Endothelial cell of umbilical vein (primary cell): Measurements from ENCODE around the gene FBN2. TPM values are rescaled to one million over a fixed set of nuclear protein-coding genes. Genes with fewer than 3 reads are reported as not detected.

Experiments used
- BruUV-seq: library from RNA; stranded (reverse); fragments of 400-500 nt; replicated peaks from 2 replicates; lab custom pipeline; 2021; lab: Mats Ljungman, UMichigan
- CTCF ChIA-PET: fragments of 300-600, 350-600 bp; sonication (Branson Sonifier 250); formaldehyde crosslinking; loops from one replicate; lab custom pipeline; 2021; ENCODE audit warnings: antibody characterized with exemption, inconsistent platforms; lab: Charles Lee
- POLR2A ChIA-PET: fragments of 300-600, 350-600 bp; sonication (Branson Sonifier 250); formaldehyde crosslinking; loops from one replicate; lab custom pipeline; 2021; ENCODE audit warnings: antibody characterized with exemption, inconsistent platforms; lab: Charles Lee
- DNase-seq: peaks from one replicate; pipeline ENCODE4 v3.0.0-alpha.2; 2011; ENCODE audit warnings: low read depth, low spot score
- FAIRE-seq: peaks from 2 replicates; lab custom pipeline; 2011; peaks lifted over from hg19 to GRCh38; lab: Jason Lieb, UNC
- H2AFZ ChIP-seq: 2 replicates; pipeline ENCODE4 v1.6.0; 2012; ENCODE audit warnings: low read depth, low read length, control low read depth, inconsistent platforms
- H3K27ac ChIP-seq: 2 replicates; pipeline ENCODE4 v1.5.1; 2011; ENCODE audit warnings: low read depth, mild to moderate bottlenecking, control low read depth, low read length, moderate library complexity; ENCODE audit not compliant: insufficient read depth
- H3K27me3 ChIP-seq, 2 experiments: 2 replicates each; pipeline versions ENCODE4 v1.6.0 to v1.6.1; 2011; ENCODE audit warnings: low read length in 2 of 2, mixed read lengths in 1 of 2; ENCODE audit not compliant: control insufficient read depth in 2 of 2, insufficient read depth in 2 of 2
- H3K36me3 ChIP-seq, 2 experiments: 2 replicates in 1 of 2; 3 replicates in 1 of 2; pipeline ENCODE4 v1.5.1; 2011; ENCODE audit warnings: low read length in 2 of 2, mild to moderate bottlenecking in 1 of 2, moderate library complexity in 1 of 2; ENCODE audit not compliant: control insufficient read depth in 2 of 2, insufficient read depth in 2 of 2; ENCODE audit errors: extremely low read depth in 1 of 2
- H3K4me1 ChIP-seq: 3 replicates; pipeline ENCODE4 v1.5.1; 2011; ENCODE audit warnings: mild to moderate bottlenecking, low read length; ENCODE audit not compliant: control insufficient read depth, insufficient read depth; ENCODE audit errors: extremely low read depth
- H3K4me2 ChIP-seq: 2 replicates; pipeline ENCODE4 v1.6.1; 2011; ENCODE audit warnings: low read length, control low read depth, mixed read lengths; ENCODE audit not compliant: insufficient read depth
- H3K4me3 ChIP-seq, 3 experiments: fragments of 200-600 bp in 1 of 3; sonication (generic), shearing (Covaris generic) in 1 of 3; replicated peaks in 1 of 3; 2 replicates each; pipeline ENCODE4 v1.5.1; 2011 to 2016; ENCODE audit warnings: control low read depth in 3 of 3, low read length in 3 of 3, mild to moderate bottlenecking in 2 of 3, inconsistent platforms in 1 of 3, low read depth in 1 of 3, moderate library complexity in 1 of 3; ENCODE audit not compliant: insufficient read depth in 1 of 3
- H3K79me2 ChIP-seq: 2 replicates; pipeline ENCODE4 v1.6.0; 2012; ENCODE audit warnings: low read length, inconsistent platforms; ENCODE audit not compliant: control insufficient read depth, insufficient read depth
- H3K9ac ChIP-seq: replicated peaks from 2 replicates; pipeline ENCODE3; 2011; ENCODE audit warnings: low read length, control low read depth; ENCODE audit not compliant: insufficient read depth; ENCODE audit errors: extremely low read depth
- H3K9me1 ChIP-seq: replicated peaks from 3 replicates; pipeline ENCODE4 v1.6.0; 2011; ENCODE audit warnings: mild to moderate bottlenecking, low read length; ENCODE audit not compliant: control insufficient read depth, insufficient read depth; ENCODE audit errors: extremely low read depth
- H3K9me3 ChIP-seq: replicated peaks from 2 replicates; pipeline ENCODE4 v1.5.1; 2012; ENCODE audit warnings: low read length, inconsistent platforms; ENCODE audit not compliant: control insufficient read depth, insufficient read depth
- H4K20me1 ChIP-seq: replicated peaks from 2 replicates; pipeline ENCODE3; 2011; ENCODE audit warnings: mild to moderate bottlenecking, low read length; ENCODE audit not compliant: control insufficient read depth, insufficient read depth; ENCODE audit errors: extremely low read depth
- CTCF ChIP-seq, 2 donors: IDR thresholded peaks; 1 replicate in 1 of 2; 2 replicates in 1 of 2; pipeline ENCODE4 v1.5.1; 2011; ENCODE audit warnings: low read length in 2 of 2, mild to moderate bottlenecking in 2 of 2, moderate library complexity in 2 of 2, control low read depth in 1 of 2, inconsistent platforms in 1 of 2, low read depth in 1 of 2; ENCODE audit not compliant: insufficient read depth in 1 of 2; ENCODE audit errors: extremely low read depth in 1 of 2
- EZH2 ChIP-seq: IDR thresholded peaks from 2 replicates; pipeline ENCODE4 v1.6.1; 2012; ENCODE audit warnings: borderline replicate concordance, low read depth, mild to moderate bottlenecking, moderate library complexity, low read length, inconsistent platforms; ENCODE audit not compliant: severe bottlenecking
- FOS ChIP-seq: IDR thresholded peaks from 2 replicates; pipeline ENCODE4 v1.6.1; 2011; ENCODE audit warnings: mild to moderate bottlenecking, low read length, moderate library complexity, borderline replicate concordance; ENCODE audit not compliant: insufficient read depth
- GATA2 ChIP-seq: IDR thresholded peaks from 2 replicates; pipeline ENCODE4 v1.7.0; 2011; ENCODE audit warnings: low read depth, mild to moderate bottlenecking, moderate library complexity, mixed read lengths, low read length; ENCODE audit not compliant: insufficient read length, insufficient read depth
- JUN ChIP-seq: IDR thresholded peaks from 2 replicates; pipeline ENCODE4 v1.6.1; 2011; ENCODE audit warnings: borderline replicate concordance, low read depth; ENCODE audit not compliant: insufficient read length, insufficient read depth
- MAX ChIP-seq: IDR thresholded peaks from 2 replicates; pipeline ENCODE4 v1.6.1; 2011; ENCODE audit not compliant: insufficient read depth, insufficient read length
- MYC ChIP-seq: IDR thresholded peaks from one replicate; pipeline ENCODE4 v1.6.1; 2011; ENCODE audit warnings: mild to moderate bottlenecking, low read depth, low read length
- POLR2A ChIP-seq: IDR thresholded peaks from 2 replicates; pipeline ENCODE4 v1.6.1; 2012; ENCODE audit warnings: low read depth, mild to moderate bottlenecking, control low read depth, low read length
- POLR2AphosphoS5 ChIP-seq: IDR thresholded peaks from 2 replicates; pipeline ENCODE4 v1.6.1; 2012; ENCODE audit warnings: low read depth, mild to moderate bottlenecking, control low read depth, low read length, moderate library complexity; ENCODE audit not compliant: insufficient read depth
- dilution Hi-C: fragments of 300-500 bp; cut with MboI; formaldehyde crosslinking; loops from one replicate; pipeline ENCODE4 v1.15.0; 2019; ENCODE audit warnings: low sequenced_read_pairs; ENCODE audit not compliant: extremely low pct_ligation_motif_present
- intact Hi-C: fragments of 100-400 bp; cut with micrococcal nuclease; formaldehyde crosslinking; loops from one replicate; pipeline ENCODE4 v1.10.0; 2022
- polyA plus RNA-seq, 4 experiments: library from polyadenylated mRNA; depleted of rRNA in 3 of 4; stranded (reverse) in 3 of 4; unstranded in 1 of 4; fragments of >200 nt; gene quantifications; 2 replicates each; pipeline versions ENCODE4 v1.2.1 to v1.2.3, GENCODE V29; 2011 to 2012; ENCODE audit warnings: missing spikeins in 1 of 4
- small RNA-seq: library from RNA; depleted of rRNA; stranded (forward); fragments of <200 nt; gene quantifications from one replicate; pipeline ENCODE3, GENCODE V24; 2012; ENCODE audit warnings: low replicate concordance, low read depth; ENCODE audit not compliant: insufficient read depth, insufficient read length
- total RNA-seq: library from RNA; stranded (reverse); gene quantifications from 2 replicates; pipeline ENCODE4 v1.2.3, GENCODE V29; 2021

Gene FBN2
- total and polyA plus RNA-seq, 2 donors (not counting 3 experiments of a cell fraction or from before 2014, with no cell fraction given): 21.8 to 57.4 TPM

- Histone ChIP-seq H3K79me2 (no peaks in the 10 kb centered on the region), H3K9ac (no peak overlapping the region), H3K9me3 (no peaks in the 10 kb centered on the region), H4K20me1 (no peaks in the 10 kb centered on the region), H3K27ac (no peak overlapping the region), H3K4me3 (no peak overlapping the region), H3K36me3 (no peaks in the 10 kb centered on the region), H3K4me1 (no peaks in the 10 kb centered on the region), H3K27me3 (no peaks in the 10 kb centered on the region), H2AFZ (no peak overlapping the region), H3K4me2 (no peak overlapping the region), H3K9me1 (no peaks in the 10 kb centered on the region)
- intact Hi-C loops: no loop called here
- dilution Hi-C loops: no loop called here
- BruUV-seq: no TSS peak
- ChIA-PET CTCF (interaction anchor here (1.0 to 2.2 kb wide), 5 partner anchors 291 to 644 kb away, joined by 3 to 9 read pairs (median 5); no protein-coding TSS in a partner anchor), POLR2A (no interaction called here)
- no peak for FAIRE-seq
- DNase-seq: no peak
- TF ChIP-seq CTCF (IDR thresholded peaks at IDR 0.05; ENCODE audit: extremely low read depth in 1 of 2, insufficient read depth in 1 of 2, low read depth in 1 of 2, low read length in 2 of 2) (no peak), POLR2A (no peak), FOS (no peak), MYC (no peak), MAX (no peak), JUN (no peak), EZH2 (no peak), POLR2AphosphoS5 (no peak), GATA2 (no peak)
These were observed 329.6 kb downstream of the FBN2 start for GRCh38 chr5:128208436-128208835.

Small RNA genes lying within 50 kb of the gene (small RNA-seq; reads per million reads assigned to genes)
- gene RF00019: not detected
